Activated CD4-positive, CD25-positive, alpha-beta regulatory T cell treated with anti-CD3 and anti-CD28 coated beads, Interleukin-2, amount 50 U/mL, for 16 hours (primary cell): ENCODE results near the gene TAF4B.

Experiments
- DNase-seq: peaks from one replicate; pipeline ENCODE4 v3.0.0-alpha.2; 2020; ENCODE audit warnings: low read depth, low spot score

Gene TAF4B

GRCh38 chr18:26383454-26384270, 157.4 kb downstream of the TAF4B start:
- no peak for DNase-seq

GRCh38 chr18:26386002-26386401, 159.8 kb downstream of the TAF4B start:
- DNase-seq, result no peak

- DNase-seq, result no peak
These were observed 160.2 kb downstream of the TAF4B start for GRCh38 chr18:26386441-26386840.

- no peak for DNase-seq
These were observed 167.9 kb downstream of the TAF4B start for GRCh38 chr18:26394047-26394654.

GRCh38 chr18:26397019-26397418, 170.8 kb downstream of the TAF4B start:
- no peak for DNase-seq

GRCh38 chr18:26403491-26403890, 177.2 kb downstream of the TAF4B start:
- DNase-seq, result no peak

GRCh38 chr18:26405190-26405801, 179.1 kb downstream of the TAF4B start:
- no peak for DNase-seq

- no peak for DNase-seq
These were observed 180.1 kb downstream of the TAF4B start for GRCh38 chr18:26406324-26406723.

GRCh38 chr18:26406854-26407517, 180.7 kb downstream of the TAF4B start:
- DNase-seq, result no peak

GRCh38 chr18:26407736-26408601, 181.7 kb downstream of the TAF4B start:
- DNase-seq, result no peak

- no peak for DNase-seq
These were observed 182.8 kb downstream of the TAF4B start for GRCh38 chr18:26409091-26409490.

- no peak for DNase-seq
These were observed 188.7 kb downstream of the TAF4B start for GRCh38 chr18:26414901-26415440.

- DNase-seq, result no peak
These were observed 189.4 kb downstream of the TAF4B start for GRCh38 chr18:26415631-26416030.

GRCh38 chr18:26416652-26417150, 190.5 kb downstream of the TAF4B start:
- DNase-seq, result no peak

GRCh38 chr18:26417190-26417589, 190.9 kb downstream of the TAF4B start:
- no peak for DNase-seq

- no peak for DNase-seq
These were observed 192.0 kb downstream of the TAF4B start for GRCh38 chr18:26418225-26418624.

- DNase-seq, result no peak
These were observed 193.5 kb downstream of the TAF4B start for GRCh38 chr18:26419746-26420145.

- no peak for DNase-seq
These were observed 195.3 kb downstream of the TAF4B start for GRCh38 chr18:26421503-26421902.

- DNase-seq, result no peak
These were observed 195.7 kb downstream of the TAF4B start for GRCh38 chr18:26421931-26422330.

- no peak for DNase-seq
These were observed 196.4 kb downstream of the TAF4B start for GRCh38 chr18:26422472-26423162.
